GM19043 (cell line): ENCODE data around the gene BARHL1.

Source experiments
- ATAC-seq: cut with Tn5 transposase; IDR thresholded peaks from one replicate; pipeline ENCODE4 v1.9.1; 2021; ENCODE audit warnings: low read depth; ENCODE audit not compliant: unreplicated experiment

BARHL1 gene

DNA sequence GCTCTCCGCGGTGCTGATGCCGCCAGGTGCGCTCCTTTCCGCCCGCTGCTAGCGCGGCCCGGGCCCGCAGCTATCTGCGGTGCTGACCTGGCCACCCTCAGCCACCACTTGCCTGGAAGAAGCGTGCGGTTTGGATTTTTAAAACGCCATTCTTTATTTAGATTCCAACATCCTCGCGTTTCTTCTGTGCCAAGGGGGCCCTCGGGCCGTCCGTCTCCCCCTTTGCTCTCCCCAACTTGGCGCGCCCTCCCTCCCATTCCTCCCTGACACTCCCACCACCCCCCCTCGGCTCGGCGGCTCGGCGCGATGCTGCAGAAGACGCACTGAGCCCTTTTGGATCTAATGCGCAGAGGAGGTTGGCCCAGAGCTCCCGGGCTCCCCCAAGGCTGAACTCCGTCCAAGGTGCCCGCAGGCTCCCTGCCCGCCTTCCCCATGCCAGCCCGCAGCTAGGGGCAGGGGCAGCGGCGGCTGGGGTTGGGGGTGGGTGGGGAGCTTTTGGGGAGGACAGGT, at the start of gene BARHL1:
BARHL1 (plus strand) TSS at position 331 of the 510 bp plus-strand sequence. CDS start 192 bp downstream, outside the sequence.
- ATAC-seq: no peak

DNA sequence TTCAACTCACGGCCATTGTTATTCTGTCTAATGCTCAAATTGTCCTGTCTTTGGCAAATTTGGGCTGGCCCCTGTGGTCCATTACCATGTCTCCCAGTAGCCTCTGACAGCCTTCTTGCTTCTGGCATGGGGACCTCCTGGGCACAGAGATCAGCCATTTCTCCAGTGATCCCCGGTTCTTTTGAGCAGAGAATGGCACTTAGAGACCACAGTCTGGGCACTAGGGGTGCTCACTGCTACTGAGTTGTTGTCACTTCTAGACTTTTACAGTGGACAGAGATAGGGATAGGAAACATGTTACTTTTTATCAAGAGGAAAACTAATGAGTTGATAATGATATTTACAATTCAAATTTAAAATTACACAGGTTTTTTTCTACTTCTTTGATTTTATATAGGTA, 47.6 kb upstream of the BARHL1 start:
- no peak for ATAC-seq

DNA sequence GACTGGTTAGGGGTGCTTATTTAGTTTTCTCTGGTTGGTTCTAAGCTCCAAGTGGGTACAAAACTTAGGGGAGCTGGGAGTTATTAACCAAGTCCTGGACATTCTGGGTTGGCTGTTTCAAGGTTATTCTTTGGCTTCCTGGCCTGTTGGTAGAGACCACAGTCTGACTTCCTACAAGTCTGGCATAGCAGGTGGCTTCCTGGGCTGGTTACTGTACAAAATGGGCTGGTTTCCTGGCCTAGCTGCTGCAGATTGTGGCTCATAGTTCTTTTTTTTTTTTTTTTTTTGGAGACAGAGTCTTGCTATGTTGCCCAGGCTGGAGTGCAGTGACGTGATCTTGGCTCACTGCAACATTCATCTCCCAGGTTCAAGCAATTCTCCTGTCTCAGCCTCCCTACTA, 46.3 kb upstream of the BARHL1 start:
- ATAC-seq: no peak

DNA sequence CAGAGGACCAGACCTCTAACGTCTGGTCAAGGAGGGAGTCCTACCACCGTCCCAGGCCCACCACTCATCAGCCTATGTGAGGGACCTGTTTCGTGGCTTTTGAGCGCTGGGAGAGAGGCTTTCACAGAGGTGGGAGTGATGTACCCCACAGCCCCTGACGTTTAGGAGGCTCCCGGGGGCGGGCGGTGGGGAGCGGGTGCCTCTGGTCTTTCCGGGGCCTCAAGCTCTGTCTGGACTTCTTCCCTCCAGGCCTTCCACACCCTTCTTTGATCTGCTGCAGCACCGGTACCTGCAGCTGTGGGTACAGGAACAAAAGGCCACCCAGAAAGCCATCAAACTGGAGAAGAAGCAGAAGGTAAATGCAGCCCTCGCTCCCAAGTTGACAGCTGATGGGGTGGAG, 45.1 kb upstream of the BARHL1 start:
- no peak for ATAC-seq

DNA sequence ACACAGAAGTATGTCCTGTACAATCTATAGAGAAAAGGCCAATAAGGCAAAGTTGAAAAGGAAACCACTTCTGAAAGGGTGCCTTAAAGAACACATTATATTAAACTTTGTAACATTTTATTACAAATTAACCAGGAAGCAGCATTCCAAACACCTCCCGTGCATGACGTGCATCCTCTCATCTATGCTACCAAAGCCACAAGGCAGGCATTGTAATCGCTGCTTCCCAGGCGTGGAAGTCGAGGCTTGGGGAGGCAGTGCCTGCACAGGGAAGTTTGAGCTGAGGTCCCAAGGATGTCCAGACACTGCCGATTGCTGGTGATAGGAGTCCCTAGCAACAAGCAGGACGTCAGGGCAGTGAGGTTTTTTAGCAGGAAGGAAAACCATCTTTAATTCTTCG, 44.3 kb upstream of the BARHL1 start:
- no peak for ATAC-seq

DNA sequence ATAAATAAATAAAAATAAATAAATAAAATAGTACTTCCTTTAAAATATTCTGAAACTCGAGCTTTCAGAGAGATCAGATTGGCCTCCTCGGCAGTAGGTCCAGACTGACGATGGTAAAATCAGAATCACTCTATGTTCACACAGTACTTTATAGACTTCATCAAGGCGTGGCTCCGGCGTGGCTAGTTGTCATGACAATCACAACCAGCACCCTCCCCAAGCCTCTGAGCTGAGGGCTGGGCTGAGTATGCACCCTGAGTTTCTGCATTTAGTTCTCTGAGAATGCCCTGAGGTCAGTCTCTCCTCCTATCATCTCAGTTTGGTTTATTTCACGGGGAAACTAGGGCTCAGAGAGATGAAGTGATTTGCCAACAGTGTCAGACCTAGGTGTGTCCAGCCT, 43.3 kb upstream of the BARHL1 start:
- no peak for ATAC-seq

DNA sequence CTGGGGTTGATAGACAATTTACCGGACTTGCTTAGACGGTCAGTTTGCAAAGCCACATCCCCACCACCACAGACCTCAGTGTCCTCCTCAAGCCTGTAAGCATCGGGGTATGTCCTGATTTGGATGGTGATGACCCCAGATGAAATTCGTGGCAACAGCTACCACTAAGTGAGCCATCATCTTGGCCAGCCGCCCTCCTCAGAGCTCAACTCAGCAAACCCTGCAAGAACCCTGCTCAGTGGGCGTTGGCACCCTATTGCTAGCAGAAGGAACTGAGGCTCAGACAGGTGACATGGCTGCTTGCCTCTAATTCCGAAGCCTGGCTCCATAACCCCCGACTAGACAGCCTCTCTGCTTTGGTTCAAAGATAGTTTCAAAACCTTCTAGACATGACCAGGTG, 41.4 kb upstream of the BARHL1 start:
- no peak for ATAC-seq

DNA sequence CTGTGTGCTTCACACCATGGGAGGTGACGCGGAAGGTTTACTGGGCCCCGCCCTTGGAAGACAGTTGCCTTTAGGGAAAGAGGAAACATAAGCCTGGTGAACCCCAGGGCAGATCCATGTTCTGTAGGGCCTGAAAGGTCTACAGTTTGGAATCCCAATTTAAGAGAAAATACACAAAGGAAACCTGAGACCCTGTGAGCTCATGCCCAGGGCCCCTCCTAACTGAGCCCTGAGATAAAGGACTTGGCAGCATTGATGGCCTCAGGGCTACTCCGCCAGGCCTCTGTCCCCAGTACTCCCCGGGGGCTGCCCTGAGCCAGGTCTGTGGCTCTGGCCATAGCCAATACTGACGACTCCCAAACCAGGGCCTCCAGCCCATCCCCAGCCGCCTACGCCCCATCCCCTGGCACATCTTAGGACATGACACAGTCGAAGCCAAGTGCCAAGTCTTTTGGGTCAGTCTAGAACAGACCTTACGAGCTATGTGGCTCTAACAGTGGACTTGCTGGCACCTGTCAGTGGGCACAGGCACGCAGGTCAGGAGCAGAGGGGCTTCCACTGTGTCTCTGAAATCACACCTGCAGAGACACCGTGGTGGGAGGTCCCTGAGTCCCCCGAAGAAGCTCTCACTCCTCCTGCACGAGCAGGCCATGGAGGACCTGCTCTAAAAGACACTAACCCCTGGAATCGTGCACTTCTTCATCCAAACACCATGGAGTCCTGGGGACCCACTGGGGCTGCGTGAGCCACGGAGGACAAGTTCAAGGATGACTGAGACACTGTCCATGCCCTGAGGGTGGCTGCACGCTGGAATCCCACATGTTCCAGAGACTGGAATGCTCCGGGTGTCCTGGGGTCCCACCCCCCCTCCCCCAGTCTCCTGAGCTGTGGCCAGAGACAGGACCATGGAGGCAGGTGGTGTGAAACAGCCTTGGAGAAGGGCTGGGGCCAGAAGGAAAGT, 40.3 kb upstream of the BARHL1 start:
- no peak for ATAC-seq

DNA sequence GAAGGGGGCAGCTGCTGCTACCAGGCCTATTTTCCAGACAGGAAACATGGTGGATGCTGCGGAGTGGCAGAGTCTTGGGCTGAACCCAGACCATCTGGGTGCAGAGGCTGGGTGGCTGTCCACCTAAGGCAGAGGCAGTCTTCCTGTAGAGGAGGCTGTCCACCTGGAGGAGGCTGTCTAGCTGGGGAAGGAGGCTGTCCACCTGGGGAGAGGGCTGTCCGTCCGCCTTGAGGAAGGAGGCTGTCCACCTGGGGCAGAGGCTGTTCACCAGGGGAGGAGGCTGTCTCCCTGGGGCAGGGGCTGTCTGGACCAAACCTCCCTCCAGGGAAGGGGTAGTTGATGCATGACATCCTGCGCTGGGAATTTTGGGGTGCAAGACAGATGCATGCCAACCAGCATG, 39.2 kb upstream of the BARHL1 start:
- no peak for ATAC-seq

DNA sequence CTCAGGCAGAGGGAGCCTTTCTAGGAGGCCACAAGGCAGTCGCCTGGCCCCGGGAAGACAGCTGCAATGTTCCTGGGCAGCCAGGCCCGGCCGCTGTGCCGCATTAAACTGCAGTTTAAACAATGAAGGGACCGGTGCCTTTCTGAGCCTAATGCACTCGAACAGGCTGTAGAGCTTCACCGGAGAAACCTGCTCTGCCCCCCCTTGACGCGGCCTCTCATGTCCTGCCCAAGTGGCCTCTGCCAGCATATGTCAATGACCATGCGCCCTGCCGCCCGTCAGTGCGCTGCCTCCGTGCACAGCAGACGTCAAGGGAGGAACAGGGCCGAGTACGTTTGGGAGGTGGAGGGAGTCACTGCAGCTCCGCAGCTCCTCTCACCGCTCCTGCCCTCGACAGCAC, 38.4 kb upstream of the BARHL1 start:
- ATAC-seq: no peak

DNA sequence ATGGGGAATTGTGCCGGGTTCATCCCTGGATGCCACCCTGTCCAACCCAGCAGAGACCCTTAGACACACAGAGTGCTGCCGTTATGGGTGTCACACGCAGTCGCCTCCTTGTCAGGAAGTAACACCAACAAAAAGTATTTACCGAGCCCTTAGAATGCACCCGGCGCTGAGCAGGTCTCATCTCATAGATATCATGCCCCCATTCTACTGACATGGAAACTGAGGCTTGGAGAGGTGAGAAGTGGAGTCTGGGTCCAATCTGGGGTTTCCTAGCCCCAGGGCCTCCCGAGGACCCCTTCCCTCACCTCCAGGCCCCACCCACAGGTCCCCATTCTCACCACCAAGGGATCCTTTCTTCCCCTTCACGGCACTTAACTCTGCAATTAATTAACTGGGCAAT, 36.8 kb upstream of the BARHL1 start:
- ATAC-seq: no peak

DNA sequence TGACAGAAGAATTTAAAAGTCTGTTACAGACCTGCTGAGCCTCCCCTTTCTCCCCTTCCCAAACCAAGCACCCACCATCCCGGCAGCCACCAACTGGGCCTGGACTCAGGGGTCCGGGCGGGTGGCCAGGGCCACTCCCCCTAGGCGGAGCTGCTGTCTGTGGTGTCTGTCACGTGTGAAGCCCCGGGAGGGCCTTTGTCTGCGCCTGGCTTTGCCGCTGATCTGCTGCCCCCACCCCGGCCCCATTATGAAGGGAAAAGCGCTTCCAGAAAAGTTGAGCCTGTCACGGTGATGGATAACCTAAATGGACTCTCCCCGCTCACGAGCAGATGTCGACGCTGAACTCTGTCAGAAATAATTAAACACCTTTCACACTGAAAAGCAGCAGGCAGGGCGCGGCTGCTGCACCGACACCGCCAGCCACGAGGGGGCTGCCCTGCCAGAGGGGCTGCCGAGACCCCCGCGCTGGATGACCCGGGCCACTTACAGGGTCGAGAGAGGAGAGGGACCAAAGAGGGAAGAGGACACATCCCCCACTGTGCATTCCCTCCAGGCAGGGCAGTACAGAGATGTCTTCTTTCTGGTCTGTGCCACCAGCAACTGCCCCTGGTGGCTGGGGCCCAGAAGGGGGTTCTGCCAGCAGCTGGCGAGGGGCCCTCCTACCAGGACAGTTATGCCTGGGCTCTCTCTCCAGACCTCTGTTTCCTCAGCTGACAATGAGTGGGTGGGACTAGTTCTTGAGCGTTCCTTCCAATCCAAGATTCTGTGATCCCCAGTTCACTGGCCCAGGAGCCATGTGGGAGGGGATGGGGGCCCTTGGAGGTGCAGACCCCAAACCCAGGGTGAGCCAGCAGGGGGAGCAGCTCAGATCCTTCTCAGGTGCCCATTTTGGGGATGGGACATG, 36.0 kb upstream of the BARHL1 start:
- no peak for ATAC-seq

DNA sequence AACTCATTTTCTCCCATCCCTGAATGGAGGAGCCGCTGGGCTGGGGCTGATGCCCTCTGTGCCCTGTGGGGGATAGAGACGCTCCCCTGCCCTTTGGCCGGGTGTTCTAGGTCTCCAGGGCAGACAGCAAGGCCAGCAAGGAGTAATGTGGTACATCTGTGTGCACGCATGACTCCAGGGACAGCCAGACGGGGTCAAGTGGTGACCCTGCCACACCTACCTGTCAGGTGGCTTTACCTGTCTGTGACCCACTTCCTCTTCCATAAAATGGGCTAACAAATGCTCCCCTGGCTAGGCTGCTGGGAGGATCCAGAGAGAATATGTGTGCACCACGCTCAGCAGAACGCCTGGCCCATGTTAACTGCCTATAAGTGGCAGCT, 35.4 kb upstream of the BARHL1 start:
- ATAC-seq: no peak

DNA sequence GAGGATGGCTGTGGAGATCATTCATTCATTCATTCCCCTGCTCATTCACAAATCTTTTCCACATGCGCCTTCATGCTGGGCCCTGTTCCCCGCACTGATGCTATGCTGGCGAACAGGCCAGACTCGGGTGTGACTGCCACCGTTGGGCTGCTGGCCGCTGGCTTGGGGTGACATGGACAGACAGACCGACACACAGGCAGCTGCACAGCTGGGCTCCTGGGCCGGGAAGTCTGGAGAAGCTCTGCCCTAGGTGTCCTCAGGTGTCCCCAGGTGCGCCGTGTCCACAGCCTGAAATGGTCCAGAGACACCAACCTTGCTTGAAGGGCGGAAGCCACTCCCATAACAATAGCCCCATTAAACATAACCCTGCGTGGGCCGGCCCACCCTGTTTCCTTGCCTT, 35.0 kb upstream of the BARHL1 start:
- ATAC-seq: no peak

DNA sequence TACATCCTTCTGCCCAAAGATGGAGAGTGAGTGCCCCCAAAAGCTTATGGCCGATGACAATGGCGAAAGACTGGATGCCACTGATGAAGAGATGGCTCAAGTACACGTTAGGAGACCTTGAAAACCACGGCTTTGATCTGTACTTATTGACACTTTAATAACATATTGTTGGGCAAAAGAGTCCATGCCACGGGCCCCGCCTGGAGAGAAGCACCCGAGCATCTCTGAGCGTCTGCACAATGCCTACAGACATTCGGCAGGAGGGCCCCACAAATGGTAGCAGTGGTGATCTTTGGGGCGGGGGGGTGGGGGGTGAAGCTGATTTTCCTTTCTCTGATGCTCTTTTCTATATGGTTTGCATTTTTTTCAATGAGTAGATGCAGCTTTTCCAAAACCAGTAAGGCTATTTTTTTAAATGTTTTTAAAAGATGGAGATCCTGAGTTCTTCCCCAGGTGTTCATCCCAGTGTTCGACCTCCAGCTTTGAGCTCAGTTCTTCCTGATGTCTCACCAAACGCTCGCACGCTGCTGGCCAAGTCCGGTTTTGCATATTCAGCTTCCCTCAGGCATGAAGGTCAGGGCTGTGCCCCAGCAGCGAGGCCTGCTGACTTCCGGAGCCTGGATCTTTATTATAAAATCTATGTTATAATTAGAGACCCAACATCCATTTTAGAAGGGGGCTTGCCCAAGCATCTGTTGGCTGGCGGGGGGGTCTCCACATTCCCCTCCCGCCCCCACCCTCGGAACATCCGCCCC, 34.3 kb upstream of the BARHL1 start:
- ATAC-seq: no peak

DNA sequence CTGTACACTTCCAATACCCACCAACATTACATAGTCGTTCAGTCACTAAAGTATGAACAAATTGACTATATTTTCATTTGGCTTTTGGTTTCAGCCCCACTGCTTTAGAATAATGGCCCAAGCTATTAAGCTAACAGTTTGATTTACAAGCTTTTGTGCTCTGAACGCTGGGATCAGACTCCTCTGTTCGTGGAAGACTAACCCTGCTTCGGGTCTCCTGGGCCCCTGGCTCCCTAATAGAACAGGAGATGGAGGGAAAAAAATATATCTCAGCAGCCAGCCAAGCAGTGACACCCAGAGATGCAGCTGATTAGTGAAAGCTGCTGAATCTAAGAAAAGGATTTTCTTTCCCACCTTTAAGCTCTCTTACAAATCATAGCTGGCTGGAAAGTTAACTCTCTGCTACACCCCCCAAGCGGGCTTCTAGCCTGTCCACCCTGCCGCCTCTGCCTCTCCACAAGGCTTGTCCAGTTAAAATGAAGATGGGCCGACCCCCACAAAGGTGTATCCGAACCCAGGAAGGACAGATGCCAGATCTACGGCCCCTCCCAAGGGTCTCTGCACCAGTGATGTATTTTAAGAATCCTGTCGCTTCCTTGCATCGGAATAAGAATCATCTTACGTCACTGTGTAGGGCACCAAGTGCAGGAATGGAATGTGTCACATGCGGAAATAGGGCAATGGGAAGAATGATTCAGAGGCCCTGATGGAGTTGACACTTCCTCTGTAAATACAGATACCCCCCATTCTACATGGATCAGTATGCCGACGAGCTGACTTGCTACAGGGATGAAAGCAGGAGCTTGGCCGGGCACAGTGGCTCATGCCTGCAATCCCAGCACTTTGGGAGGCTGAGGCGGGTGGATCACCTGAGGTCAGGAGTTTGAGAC, 33.4 kb upstream of the BARHL1 start:
- ATAC-seq: no peak

DNA sequence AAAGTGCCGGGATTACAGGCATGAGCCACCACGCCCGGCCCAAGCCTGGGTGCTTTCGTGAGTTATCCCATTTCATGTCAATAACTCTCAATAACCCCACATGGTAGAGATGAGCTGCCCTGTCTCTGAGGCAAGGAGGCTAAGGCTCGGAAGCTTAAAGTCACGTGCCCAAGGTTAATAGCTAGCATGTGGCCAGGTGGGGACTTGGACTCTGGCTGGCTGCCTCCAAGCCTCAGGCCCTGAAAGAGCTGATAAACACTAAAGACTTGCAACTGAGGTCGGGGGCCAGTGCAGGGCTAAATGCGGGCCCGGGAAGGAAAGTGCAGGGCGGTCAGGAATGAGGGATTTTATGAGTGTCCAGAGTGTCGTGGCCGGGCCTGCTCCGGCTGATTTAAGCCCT, 30.9 kb upstream of the BARHL1 start:
- no peak for ATAC-seq

DNA sequence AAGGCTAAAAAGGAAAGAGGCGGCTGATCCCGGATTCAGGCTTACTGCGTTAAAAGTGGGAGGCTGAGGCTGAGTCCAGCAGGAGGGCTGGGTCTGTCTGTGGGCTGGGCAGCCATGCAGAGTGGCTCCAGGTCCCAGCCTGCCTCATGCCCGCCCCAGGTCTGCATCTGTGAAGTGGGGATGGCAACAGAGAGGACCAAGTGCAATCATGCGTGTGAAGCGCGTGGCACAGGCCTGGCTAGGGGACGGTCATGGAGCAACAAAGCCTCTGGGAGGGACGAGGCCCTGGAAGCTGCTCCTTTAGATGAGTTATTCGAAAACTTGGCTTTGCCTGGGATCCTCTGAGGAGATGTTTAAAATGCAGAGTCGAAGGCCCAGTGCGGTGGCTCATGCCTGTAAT, 30.4 kb upstream of the BARHL1 start:
- ATAC-seq: no peak

DNA sequence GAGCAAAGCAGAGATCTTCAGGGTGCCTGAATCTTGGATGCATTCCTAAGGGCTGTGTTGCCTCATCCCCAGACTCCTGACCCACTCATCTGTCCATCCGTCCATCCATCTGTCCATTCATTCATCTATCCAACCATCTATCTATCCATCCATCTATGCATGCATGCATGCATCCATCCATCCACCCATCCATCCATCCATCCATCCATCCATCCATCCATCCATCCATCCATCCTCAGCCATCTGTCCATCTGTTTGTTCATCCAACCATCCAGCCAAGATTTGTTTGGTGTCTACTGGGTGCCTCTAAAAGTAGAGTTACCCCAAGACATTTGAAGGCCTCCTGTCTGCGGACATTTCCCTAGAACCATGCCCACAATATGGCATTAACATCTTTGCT, 27.7 kb upstream of the BARHL1 start:
- ATAC-seq: no peak

DNA sequence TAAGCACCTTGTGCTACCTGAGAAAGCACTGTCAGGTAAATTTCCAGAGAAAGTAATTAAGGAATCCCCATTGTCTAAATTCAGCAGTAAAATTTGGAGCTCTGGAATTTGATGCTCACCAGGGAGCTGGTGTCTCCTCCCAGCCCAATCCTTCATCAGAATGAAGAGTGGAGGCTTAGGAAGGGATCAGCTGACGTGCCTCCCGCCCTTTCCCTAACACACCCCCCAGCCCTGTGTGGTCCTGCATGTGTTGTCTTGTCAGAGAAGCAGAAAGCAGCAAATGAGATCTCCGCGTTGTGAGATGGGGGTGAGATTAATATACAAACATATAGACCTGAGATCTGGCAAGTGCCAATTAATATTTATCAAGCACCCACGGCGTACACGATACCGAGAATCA, 26.9 kb upstream of the BARHL1 start:
- no peak for ATAC-seq
